ENCODE results near the gene SLC52A3. TPM values are rescaled to one million over a fixed set of nuclear protein-coding genes. Genes with fewer than 3 reads are reported as not detected.

Gene SLC52A3
- polyA plus RNA-seq, 5 donors, result 0.26 to 0.61 (median 0.51) TPM

DNA sequence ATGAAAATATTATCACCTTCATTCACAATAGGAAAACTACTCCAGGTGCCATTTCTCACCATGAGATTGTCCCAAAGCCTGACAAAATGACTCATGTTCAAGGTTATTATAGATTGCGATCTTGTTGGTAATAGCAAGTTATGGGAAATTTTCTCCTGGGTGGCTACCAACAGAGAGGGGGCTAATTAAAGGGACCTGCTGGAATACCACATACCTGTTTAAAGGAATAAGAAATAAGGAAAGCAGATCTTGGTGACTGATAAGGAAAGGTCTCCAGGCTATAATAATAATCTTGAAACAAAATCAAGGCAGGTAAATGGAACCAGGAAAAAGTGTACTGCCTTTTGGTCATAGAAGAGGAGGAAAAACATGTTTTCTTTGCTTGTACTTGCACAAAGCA is 1.4 kb downstream of the SLC52A3 start:
- no peak for DNase-seq

DNA sequence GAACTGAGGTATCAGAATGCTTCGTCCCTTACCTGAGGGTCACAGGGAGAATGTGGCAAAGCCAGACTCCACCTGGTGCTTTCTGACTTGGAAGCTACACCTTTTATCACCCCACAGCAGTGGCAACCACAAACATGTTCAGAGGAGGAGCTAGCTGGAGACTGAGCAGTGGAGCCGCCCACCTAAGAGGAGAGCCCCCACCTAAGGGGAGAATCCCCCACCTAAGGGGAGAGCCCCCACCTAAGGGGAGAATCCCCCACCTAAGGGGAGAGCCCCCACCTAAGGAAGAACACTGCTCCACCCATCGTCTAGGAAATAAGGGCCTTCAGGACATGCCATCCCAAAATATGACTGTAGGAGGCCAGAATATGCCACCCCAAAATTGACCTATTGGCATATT is 4.0 kb downstream of the SLC52A3 start:
- no peak for DNase-seq

DNA sequence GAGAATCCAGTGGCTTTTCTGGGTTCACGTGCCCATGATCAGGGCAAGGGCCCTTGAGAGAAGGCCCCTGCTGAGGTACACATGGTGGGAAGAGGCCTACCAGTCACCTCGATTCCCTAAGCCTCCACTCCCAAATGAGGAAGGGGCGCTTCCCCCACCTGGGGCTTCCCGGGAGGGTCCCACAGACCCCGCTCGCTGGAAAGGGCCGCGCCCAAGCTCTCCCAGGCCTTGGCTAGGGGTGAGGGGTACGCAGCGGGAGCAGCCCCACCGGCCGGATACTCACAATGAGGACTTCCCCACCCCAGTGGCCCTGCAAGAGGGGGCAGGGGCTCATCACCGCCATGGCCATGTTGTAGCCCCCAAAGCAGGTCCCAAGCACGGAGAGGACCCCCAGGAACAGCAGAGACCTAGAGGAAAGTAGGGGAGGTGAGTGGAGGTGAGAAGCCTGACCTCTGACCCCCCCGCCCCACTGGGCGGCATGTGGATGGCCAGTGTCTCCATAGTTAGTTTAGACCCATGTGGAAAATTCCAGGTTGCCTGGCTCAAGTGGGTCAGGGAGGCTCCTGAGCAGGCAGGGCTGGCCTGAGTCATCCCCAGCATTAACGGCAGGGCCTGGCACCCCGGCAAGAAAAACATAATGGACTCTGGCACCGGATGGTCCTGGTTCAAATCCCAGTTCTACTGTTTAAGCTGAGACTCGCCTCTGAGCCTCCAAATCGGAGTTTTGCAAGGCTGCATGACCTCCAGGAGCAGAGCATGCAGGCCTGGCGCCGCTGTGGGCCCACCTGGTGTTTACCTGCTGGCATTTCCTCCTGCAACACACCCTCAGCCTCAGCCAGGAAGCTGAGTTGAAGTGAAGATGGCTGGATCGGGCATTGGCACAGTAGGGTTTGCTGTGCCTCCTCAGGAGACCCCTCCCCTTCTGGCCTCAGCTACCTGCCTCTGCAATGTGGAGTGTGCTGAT is 6.6 kb downstream of the SLC52A3 start:
- no peak for DNase-seq

DNA sequence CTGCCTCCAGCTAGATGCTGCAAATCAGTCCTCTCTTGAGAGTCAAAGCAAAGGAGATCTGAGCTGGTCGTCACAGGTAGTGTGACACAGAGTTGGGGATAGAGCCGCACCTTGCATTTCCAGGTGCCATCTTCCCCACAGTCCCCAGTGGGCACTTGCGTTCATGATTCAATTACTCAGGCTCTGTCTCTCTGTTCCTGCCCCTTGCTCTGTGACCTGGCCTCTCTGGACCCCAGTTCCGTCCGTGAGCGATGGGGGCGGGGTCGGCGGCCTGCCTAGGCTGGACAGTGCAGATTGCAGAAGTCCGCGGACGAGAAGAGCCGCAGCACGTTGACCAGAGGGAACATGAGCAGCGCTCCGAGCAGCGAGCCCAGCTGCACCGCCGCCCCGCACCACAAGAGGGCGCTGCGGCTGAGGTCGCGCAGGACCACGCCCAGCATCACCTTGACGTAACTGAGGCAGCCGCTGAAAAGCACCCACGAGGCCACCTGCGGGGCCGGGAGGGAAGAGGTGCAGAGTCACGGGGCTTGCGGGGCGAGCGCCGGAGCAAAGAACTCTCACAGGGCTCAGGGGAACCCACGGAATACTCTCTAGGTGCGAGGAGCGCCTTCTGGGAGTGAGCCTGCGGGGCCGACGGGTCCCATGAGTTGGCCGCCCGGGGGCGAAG is 7.4 kb downstream of the SLC52A3 start:
- DNase-seq, result no peak

DNA sequence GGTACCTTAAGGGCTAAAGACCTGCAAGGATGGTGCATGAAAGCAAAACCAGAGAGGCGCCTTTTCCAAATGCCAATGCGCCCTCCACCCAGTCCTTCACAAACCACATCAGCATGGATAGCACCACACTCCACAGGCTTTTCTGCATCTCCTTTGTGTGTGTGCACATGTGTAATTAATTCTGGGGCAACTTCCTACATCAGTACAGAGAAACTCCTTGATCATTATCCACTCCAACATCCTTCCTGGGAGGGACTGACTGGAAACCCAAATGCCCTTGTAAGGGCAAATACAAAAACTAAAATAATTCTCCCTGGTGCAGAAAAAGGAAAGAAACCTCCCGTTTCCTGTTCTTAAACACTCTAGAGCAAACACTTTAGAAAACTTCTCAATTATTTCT is 10.8 kb downstream of the SLC52A3 start:
- no peak for DNase-seq

DNA sequence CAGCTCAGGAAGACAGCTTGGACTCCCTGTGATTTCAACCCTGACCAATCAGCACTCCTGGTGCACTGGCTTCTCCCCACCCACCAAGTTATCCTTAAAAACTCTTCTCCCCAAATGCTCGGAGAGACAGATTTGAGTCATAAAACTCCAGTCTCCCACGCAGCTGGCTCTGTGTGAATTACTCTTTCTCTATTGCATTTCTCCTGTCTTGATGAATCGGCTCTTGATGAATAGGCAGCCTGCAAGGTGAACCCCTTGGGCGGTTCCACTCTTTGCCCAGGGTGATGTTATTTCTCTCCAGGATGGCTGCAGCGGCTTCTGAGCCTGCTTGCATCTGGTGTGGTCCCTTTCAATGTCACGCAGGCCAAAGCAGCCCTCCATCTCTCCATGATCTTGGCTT is 12.4 kb downstream of the SLC52A3 start:
- DNase-seq, result no peak

DNA sequence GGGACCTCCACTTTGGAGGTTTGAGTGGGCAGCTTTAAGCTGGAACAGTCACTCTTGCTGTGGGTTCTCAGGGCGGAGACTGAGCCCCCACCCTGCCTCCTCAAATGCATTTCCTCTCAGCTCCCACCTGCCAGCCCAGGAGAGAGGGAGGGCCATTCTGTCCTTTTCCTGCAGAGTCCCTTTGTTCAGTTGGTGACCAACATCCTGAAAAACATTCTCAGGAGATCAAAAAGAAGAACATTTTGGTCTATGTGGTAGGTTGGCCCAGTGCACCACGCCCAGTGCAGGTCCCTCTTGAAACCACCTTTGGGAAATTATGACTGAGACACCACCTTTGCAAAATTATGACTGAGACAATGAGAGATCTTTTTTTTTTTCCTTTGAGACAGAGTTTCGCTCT is 13.4 kb downstream of the SLC52A3 start:
- DNase-seq, result no peak

DNA sequence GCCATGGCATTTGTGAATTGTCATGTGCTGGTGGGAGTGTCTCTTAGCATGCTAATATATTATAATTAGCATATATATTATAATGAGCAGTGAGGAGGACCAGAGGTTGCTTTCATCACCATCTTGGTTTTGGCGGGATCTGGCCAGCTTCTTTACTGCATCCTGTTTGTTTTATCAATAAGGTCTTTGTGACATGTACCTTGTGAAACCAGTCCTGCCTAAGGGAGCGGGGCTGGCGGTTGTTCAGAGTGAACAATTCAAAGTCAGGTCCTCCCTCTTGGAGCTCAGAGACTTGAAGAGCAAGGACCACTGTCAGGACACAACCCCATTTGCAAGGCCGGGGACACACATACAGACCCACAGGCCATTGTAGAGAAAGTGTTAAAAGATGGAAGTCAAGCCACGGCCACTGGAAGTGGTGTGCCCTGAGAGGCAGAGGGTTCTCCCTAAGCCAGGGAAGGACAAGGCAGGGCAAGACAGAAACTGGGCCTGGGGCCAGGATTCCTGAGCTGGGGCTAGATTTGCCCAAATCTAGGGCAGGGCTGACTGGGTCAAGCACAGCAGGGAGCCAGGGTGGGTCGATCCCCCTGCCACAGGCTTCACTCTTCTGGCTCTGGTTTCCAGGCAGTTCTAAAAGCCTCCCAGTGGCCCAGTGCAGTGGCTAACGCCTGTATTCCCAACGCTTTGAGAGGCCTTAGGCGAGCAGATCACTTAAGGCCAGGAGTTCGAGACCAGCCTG is 14.2 kb downstream of the SLC52A3 start:
- DNase-seq, result no peak

DNA sequence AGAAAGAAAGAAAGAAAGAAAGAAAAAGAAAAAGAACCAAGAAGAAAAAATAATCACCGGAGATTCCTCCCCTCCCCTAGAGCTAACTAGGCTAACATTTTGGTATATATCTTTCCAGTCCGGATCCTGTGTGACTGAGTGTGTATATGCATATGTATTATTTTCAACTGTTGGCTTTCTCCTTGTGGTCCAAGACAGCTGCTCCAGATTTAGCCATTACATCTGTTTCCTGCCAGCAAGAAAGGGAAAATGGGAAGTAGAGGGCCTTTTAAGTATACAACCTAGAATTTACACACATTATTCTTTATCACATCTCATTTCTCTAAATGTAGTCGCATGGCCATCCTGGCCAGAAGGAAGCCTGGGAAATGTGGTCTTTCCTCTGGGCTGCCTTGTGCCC is 15.2 kb downstream of the SLC52A3 start:
- no peak for DNase-seq

DNA sequence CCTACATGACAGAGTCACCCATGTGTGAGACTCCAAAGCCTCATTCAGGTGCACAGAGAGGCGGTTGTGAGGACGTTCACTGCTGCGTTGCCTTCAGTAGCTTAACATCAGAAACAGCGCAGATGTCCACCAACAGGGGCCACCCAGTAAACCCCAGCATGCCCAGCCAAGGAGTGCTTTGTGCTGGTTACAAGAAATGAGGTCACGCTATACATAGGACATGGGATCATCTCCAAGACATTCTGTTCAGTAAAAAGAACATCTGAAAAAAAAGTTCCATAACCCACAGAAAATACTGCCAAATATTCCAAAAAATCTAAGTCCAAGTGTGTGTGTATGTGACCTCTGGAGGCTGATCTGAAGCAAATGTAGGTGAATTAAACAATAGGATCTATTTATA is 16.0 kb downstream of the SLC52A3 start:
- no peak for DNase-seq

DNA sequence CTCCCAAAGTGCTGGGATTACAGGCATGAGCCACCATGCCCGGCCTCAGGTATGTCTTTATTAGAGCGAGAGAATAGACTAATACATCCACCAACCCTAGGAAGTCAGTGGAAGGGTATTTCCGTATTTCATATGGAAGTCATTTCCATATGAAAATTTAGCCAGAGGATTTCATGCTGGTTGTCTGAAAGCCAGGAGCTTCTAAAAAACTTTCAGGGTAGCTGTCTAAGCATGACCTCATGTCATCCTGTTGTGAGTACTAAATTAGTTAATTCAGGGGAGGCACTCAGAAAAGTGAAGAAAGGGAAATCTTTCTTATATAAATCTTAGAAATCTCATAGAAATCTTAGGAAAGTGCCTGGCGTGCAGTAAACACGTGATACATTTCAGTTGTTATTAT is 16.5 kb downstream of the SLC52A3 start:
- no peak for DNase-seq

DNA sequence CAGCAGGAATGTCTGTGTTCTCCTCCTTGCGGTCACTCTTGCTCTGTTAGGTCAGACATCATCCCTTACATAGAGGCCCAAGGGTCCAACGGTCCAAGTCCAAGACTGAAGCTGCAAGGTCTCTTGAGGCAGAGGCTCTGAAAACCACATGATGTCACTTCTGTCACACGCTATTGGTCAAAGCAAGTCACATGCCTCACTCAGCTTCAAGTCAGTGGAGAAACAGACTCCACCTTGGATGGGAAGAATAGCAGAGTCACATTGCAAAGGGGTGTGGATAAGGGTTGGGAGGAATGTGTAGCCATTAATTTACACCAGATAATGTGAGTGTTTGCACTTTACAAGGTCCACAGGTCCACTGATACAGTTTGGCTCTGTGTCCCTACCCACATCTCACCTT is 17.5 kb downstream of the SLC52A3 start:
- no peak for DNase-seq

DNA sequence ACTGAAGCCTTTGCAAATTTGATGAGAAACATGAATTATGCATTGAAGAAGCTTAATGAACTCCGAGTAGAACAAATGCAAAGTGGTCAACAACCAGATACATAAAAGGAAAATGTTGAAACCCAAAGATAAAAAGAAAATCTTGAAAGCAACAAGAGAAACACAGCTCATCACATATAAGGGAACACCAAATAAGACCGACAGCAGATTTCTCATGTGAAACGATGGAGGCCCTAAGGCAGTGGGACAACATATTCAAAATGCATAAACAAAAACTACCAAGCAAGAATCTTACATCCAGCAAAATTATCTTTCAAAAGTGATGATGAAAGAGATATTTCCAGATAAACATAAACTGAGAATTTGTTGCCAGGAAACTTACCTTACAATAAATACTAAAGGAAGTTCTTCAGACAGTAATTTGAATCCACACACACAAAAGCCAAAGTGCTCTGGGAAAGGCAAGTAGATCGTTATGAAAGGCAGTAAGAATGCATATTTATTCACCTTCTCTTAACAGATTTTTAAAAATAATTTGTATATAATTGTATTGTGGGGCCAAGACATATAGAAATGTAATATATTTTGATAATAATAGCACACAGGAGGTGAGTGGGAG is 22.5 kb downstream of the SLC52A3 start:
- no peak for DNase-seq

DNA sequence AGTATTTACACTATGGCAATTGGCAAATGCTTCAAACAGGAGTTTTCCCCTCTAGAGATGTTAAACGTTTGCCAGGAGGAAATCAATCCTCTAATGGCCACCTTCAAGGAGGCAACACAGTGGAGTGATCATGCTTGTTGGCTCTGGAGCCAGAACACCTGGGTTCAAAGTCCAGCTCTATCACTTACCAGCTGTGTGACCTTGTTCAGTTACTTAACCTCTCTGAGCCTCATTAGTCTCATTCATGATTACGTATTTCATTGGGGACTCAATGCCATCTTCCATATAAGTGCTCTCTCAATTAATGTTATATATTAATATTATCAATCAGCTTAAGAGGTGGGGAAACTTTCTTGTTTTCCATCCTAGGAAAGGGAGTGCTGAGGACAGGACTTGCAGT is 26.1 kb downstream of the SLC52A3 start:
- DNase-seq, result no peak

DNA sequence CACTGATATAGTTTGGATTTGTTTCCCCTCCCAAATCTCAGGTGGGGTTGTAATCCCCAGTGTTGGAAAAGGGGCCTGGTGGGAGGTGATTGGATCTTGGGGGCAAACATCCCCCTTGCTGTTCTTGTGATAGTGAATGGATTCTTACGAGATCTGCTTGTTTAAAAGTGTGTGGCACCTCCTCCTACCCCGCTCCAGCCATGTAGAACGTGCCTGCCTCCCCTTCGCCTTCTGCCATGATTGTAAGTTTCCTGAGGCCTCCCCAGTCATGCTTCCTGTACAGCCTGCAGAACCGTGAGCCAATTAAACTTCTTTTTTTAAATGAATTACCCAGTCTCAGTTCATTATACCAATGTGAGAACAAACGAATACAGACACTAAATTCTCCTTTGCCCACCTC is 26.7 kb downstream of the SLC52A3 start:
- DNase-seq, result no peak

DNA sequence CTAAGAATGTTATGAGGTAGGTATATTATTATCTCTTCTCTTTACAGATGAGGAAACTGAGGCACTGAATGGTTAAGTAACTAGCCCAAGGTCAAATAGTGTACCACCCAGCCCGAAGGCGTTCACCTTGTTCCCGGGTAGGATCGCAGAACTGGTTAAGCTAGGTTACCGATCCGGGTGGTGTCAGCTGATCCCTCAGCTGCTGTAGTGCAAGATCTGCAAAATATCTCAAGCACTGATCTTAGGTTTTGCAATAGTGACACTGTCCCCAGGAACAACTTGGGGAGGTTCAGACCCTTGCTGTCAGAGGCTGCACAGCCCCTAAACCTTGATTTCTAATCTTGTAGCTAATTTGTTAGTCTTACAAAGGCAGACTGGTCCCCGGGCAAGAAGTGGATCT is 28.1 kb downstream of the SLC52A3 start:
- no peak for DNase-seq

DNA sequence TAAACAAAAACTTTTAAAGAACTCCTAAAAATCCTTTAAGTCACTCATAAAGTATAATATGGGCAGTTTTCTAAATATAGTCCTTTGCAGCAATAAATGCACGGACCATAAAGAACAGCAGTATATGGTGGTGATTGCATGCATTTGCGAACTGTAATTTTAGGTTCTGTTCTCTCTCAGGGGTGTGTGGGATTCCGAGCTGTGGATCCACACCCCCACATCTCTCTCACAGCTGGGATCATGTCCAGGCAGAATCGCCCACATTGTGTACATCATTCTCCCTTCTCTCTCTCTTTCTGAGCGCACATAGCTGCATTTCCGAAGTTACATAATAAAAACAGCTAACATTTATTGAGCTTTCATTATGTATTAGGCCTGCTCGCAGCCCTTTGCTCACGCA is 28.6 kb downstream of the SLC52A3 start:
- DNase-seq, result no peak

DNA sequence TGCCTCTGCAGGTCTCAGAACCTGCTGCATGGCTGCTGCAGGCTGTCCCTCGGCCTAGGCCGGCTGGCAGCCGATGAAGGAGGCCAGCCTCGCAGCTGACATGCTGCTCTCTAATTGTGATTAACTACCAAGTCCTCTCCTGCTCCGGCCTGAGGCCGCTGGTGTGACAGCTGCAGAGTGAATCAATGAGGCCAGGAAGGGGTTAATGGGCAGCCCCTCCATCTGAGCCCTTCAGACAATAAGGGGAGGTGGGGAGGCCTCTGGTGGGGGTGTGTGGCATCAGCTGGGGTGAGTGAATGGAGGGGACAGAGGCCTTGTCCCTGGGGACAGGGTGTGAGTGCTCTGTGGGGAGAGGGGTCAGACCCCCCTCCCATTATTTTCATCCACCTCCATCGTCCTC is 34.4 kb downstream of the SLC52A3 start:
- no peak for DNase-seq

DNA sequence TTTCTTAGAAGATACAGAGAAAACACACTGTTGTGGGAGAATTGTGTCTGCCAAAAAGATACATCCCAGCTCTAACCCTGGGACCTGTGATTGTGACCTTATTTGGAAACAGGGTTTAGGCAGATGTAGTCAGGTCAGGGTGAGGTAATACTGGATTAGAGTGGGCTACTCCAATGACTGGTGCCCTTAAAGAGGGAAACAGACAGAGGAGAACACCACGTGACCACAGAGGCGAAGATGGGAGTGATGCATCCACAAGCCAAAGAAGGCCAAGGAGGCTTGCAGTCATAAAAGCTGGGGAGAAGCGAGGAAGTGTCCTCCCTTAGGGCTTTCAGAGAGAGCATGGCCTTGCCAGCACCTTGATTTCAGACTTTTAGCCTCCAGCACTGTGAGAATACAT is 35.6 kb downstream of the SLC52A3 start:
- DNase-seq, result no peak

DNA sequence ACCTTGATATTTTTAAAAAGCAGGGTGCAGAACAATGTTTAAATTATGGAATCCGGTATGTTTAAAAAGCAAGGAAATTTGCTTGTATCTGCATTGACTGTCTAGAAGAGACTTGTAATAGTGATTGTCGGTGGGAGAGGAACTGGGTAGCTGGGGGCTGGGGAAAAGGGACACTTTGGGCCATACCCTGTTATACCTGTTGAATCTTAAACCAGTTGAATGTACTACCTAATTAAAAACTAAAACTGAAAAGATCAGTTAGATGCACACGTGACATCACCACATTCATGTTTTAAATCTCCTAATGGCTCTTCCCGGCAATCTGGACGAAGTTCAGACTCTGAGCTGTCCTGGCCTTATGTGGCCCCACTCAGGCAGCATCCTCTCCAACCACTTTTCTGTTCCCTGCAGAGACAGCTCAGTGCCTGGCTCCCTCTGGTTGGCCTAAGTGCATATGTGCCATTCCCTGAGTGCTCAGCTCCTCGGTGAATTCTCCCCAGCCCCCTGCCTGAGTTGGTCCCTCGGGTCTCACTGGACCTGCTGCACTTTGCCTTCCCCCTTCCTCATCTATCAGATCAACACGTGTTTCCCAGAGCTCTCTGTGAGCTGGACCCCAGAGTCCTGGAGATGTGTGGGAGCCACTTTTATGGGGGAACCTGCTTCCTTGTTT is 36.3 kb downstream of the SLC52A3 start:
- DNase-seq, result no peak

DNA sequence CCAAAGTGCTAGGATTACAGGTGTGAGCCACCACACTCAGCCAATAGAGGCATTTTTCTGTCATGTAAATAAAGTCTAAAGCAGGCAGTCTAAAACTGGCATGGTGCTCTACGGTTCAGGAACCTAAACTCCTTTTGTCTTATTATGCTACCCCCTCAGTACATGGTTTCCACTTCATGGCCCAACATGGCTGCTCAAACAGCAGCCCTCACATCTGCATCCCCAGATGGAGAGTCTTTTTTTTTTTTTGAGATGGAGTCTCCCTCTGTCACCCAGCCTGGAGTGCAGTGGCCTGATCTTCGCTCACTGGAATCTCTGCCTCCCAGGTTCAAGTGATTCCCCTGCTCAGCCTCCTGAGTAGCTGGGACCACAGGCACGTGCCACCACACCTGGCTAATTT is 38.3 kb downstream of the SLC52A3 start:
- DNase-seq, result no peak
